HepG2 (cell line): ENCODE results near the gene AFF1. TPM values are rescaled to one million over a fixed set of nuclear protein-coding genes. Genes with fewer than 3 reads are reported as not detected.
A peak's percentile ranks its signal among the peaks of the same experiment; 100 is the strongest.

ENCODE experiments used
- AKAP8 ChIP-seq: sonication (generic); formaldehyde crosslinking; IDR thresholded peaks from 2 replicates; pipeline ENCODE4 v1.5.1; 2020; ENCODE audit warnings: mild to moderate bottlenecking, missing genetic modification reagents
- CHCHD3 ChIP-seq: sonication (generic); formaldehyde crosslinking; IDR thresholded peaks from 2 replicates; pipeline ENCODE4 v1.8.0; 2022; ENCODE audit warnings: mild to moderate bottlenecking, missing genetic modification reagents, moderate library complexity
- FOXP1 ChIP-seq, 2 experiments: fragments of 450-650 bp in 1 of 2; IDR thresholded peaks; 2 replicates each; pipeline ENCODE4 v1.6.1; 2017 to 2018; ENCODE audit warnings: antibody characterized with exemption in 1 of 2
- GPN1 ChIP-seq: sonication (generic); formaldehyde crosslinking; IDR thresholded peaks from 2 replicates; pipeline ENCODE4 v1.5.1; 2020; ENCODE audit warnings: missing genetic modification reagents, borderline replicate concordance
- HCFC1 ChIP-seq: fragments of 150-350 bp; IDR thresholded peaks from 2 replicates; pipeline ENCODE4 v1.6.1; 2014; ENCODE audit warnings: low read depth, low read length
- HNRNPL ChIP-seq: fragments of 200-400 bp; formaldehyde crosslinking; IDR thresholded peaks from 2 replicates; pipeline ENCODE4 v1.6.1; 2017; ENCODE audit warnings: mild to moderate bottlenecking, low read depth, low read length
- JUN ChIP-seq: sonication (generic); formaldehyde crosslinking; IDR thresholded peaks from 2 replicates; pipeline ENCODE4 v1.4.0; 2020; ENCODE audit warnings: mild to moderate bottlenecking, missing genetic modification reagents
- KDM1A ChIP-seq: IDR thresholded peaks from 2 replicates; pipeline ENCODE4 v1.6.1; 2016; ENCODE audit warnings: missing compliant biosample characterization
- NFIB ChIP-seq: sonication (generic); formaldehyde crosslinking; IDR thresholded peaks from 2 replicates; pipeline ENCODE4 v1.9.0; 2021; ENCODE audit warnings: missing genetic modification reagents, mild to moderate bottlenecking, borderline replicate concordance
- NFKBIZ ChIP-seq: IDR thresholded peaks from 2 replicates; pipeline ENCODE4 v1.6.1; 2018; ENCODE audit warnings: missing genetic modification reagents, missing compliant biosample characterization
- PCBP2 ChIP-seq: fragments of 200-400 bp; formaldehyde crosslinking; optimal IDR thresholded peaks from 2 replicates; pipeline ENCODE3; 2018; ENCODE audit warnings: low read length, low read depth; ENCODE audit not compliant: poor library complexity, severe bottlenecking
- PHF21A ChIP-seq: sonication (generic); formaldehyde crosslinking; IDR thresholded peaks from 2 replicates; pipeline ENCODE4 v1.5.0; 2020; ENCODE audit warnings: mild to moderate bottlenecking, missing genetic modification reagents
- PITX1 ChIP-seq: sonication (generic); formaldehyde crosslinking; IDR thresholded peaks from 2 replicates; pipeline ENCODE4 v1.5.1; 2020; ENCODE audit warnings: mild to moderate bottlenecking, missing genetic modification reagents
- RCOR2 ChIP-seq: IDR thresholded peaks from 2 replicates; pipeline ENCODE4 v1.6.1; 2016; ENCODE audit warnings: missing biosample characterization, missing genetic modification reagents
- SAP130 ChIP-seq: IDR thresholded peaks from 2 replicates; pipeline ENCODE4 v1.6.1; 2016; ENCODE audit warnings: low read depth
- SPEN ChIP-seq: sonication (generic); formaldehyde crosslinking; IDR thresholded peaks from 2 replicates; pipeline ENCODE4 v1.5.1; 2020; ENCODE audit warnings: low read depth, mild to moderate bottlenecking, missing genetic modification reagents
- ZEB1 ChIP-seq: IDR thresholded peaks from 2 replicates; pipeline ENCODE4 v1.6.1; 2012; ENCODE audit warnings: mild to moderate bottlenecking, low read depth, inconsistent platforms; ENCODE audit not compliant: insufficient replicate concordance
- ZIK1 ChIP-seq: sonication (generic); formaldehyde crosslinking; IDR thresholded peaks from 2 replicates; pipeline ENCODE4 v1.5.0; 2020; ENCODE audit warnings: mild to moderate bottlenecking, low read depth, missing genetic modification reagents, borderline replicate concordance
- ZNF124 ChIP-seq: sonication (generic); formaldehyde crosslinking; IDR thresholded peaks from 2 replicates; pipeline ENCODE4 v1.4.0; 2020; ENCODE audit warnings: missing genetic modification reagents
- ZNF292 ChIP-seq: sonication (generic); formaldehyde crosslinking; IDR thresholded peaks from 2 replicates; pipeline ENCODE4 v1.8.1; 2022; ENCODE audit warnings: mild to moderate bottlenecking, low read depth, missing genetic modification reagents, borderline replicate concordance
- ZNF317 ChIP-seq: sonication (generic); formaldehyde crosslinking; IDR thresholded peaks from 2 replicates; pipeline ENCODE4 v1.5.0; 2020; ENCODE audit warnings: mild to moderate bottlenecking, missing genetic modification reagents
- ZNF343 ChIP-seq: sonication (generic); formaldehyde crosslinking; IDR thresholded peaks from 2 replicates; pipeline ENCODE4 v1.4.0; 2020; ENCODE audit warnings: mild to moderate bottlenecking, missing genetic modification reagents
- ZNF605 ChIP-seq: sonication (generic); formaldehyde crosslinking; IDR thresholded peaks from 2 replicates; pipeline ENCODE4 v1.8.0; 2022; ENCODE audit warnings: mild to moderate bottlenecking, missing genetic modification reagents
- ZNF780A ChIP-seq: sonication (generic); formaldehyde crosslinking; IDR thresholded peaks from 2 replicates; pipeline ENCODE4 v1.8.0; 2022; ENCODE audit warnings: mild to moderate bottlenecking, missing genetic modification reagents, moderate library complexity
- ZNF790 ChIP-seq: sonication (generic); formaldehyde crosslinking; IDR thresholded peaks from 2 replicates; pipeline ENCODE4 v1.8.0; 2022; ENCODE audit warnings: missing genetic modification reagents, mild to moderate bottlenecking, borderline replicate concordance
- polyA plus RNA-seq, 8 experiments: library from polyadenylated mRNA; depleted of rRNA in 3 of 8; stranded (reverse) in 7 of 8; unstranded in 1 of 8; fragments of >200 nt; fragmentation: Illumina TruSeq in 4 of 8; extraction: Trizol in 4 of 8; gene quantifications; 2 replicates each; pipeline versions ENCODE4 v1.2.1 to v1.2.3, GENCODE V29; 2011 to 2016; ENCODE audit warnings: low read depth in 4 of 8, missing spikeins in 1 of 8, mixed read lengths in 1 of 8; ENCODE audit not compliant: insufficient read depth in 1 of 8
- total RNA-seq, 5 experiments: library from RNA; depleted of rRNA; stranded (reverse); fragments of >200 nt; fragmentation: Illumina TruSeq; extraction: Trizol; gene quantifications; 2 replicates each; pipeline ENCODE4 v1.2.3, GENCODE V29; 2016; ENCODE audit warnings: low read depth in 1 of 5
- TF ChIP-seq, protein P1 (sequence below): sonication (generic); formaldehyde crosslinking; IDR thresholded peaks from 2 replicates; pipeline ENCODE4 v1.4.0; 2020; ENCODE audit warnings: mild to moderate bottlenecking, missing genetic modification reagents
- TF ChIP-seq, protein P2 (sequence below): sonication (generic); formaldehyde crosslinking; IDR thresholded peaks from 2 replicates; pipeline ENCODE4 v1.5.1; 2020; ENCODE audit warnings: missing genetic modification reagents, mild to moderate bottlenecking, borderline replicate concordance
- TF ChIP-seq, protein P3 (sequence below), 2 experiments: sonication (generic) in 1 of 2; formaldehyde crosslinking in 1 of 2; IDR thresholded peaks; 2 replicates each; pipeline versions ENCODE4 v1.5.1 to v1.6.1; 2011 to 2020; ENCODE audit warnings: borderline replicate concordance in 1 of 2, low read depth in 1 of 2, low read length in 1 of 2, mild to moderate bottlenecking in 1 of 2, missing genetic modification reagents in 1 of 2, moderate library complexity in 1 of 2

Gene AFF1
- total and polyA plus RNA-seq, 2 of the 13 experiments (the other 11 are each of a cell fraction or from before 2014, with no cell fraction given): 15.5 to 15.9 TPM

DNA sequence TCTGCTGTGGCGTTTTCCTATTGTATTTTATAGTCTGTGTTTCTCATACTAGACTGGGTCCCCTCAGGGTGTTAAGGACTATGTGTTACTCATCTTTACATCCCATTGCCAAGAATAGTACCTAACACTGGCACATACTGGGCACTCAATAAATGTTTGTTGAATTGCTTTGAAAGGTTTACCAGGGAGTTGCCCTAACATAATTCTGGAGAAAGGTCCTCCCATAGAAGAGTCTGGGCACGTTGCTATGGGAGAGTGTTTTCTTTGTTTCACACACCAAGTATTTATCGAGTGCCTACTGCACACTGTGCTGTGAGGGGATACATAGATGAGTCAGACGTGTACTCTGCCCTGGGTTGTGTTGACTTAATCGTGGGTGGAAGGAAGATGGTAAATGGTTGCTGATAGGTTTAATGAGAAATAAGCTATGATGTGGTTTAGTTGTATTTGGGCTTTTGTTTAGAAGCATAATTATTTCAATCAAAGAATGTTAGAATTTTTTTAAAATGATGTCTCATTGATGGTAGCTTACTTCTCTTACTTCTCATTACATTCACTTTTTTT lies 42.9 kb downstream of the AFF1 start (continued):
- TF ChIP-seq NFIB: no peak
- no peak for TF ChIP-seq PCBP2
- TF ChIP-seq GPN1 (CRISPR knock-in tag): no peak
- TF ChIP-seq FOXP1 (IDR thresholded peaks at IDR 0.05): peak; percentile 93
- peak; percentile 91 for TF ChIP-seq FOXP1 (CRISPR knock-in tag; IDR thresholded peaks at IDR 0.05)
- TF ChIP-seq KDM1A (CRISPR knock-in tag): peak; percentile 61; the same call in 1 of the 2 replicates
- TF ChIP-seq ZNF292: peak; percentile 85
- TF ChIP-seq ZNF790: no peak
- peak; percentile 88 for TF ChIP-seq SAP130 (CRISPR knock-in tag)
- no peak for TF ChIP-seq CHCHD3 (CRISPR knock-in tag)
- TF ChIP-seq, protein P1, sequence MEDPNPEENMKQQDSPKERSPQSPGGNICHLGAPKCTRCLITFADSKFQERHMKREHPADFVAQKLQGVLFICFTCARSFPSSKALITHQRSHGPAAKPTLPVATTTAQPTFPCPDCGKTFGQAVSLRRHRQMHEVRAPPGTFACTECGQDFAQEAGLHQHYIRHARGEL: no peak
- TF ChIP-seq PHF21A (CRISPR knock-in tag): 0 out of 2 replicates have a peak, but pooled peaks have one; percentile 40
- peak; percentile 86 for TF ChIP-seq RCOR2 (CRISPR knock-in tag)
- TF ChIP-seq JUN (CRISPR knock-in tag): peak; percentile 94
- TF ChIP-seq ZNF317: no peak
- TF ChIP-seq NFKBIZ: no peak
- TF ChIP-seq PITX1 (CRISPR knock-in tag): peak; percentile 60; the same call in 1 of the 2 replicates
- no peak for TF ChIP-seq ZNF124
- TF ChIP-seq ZIK1 (CRISPR knock-in tag): no peak
- TF ChIP-seq, protein P2, sequence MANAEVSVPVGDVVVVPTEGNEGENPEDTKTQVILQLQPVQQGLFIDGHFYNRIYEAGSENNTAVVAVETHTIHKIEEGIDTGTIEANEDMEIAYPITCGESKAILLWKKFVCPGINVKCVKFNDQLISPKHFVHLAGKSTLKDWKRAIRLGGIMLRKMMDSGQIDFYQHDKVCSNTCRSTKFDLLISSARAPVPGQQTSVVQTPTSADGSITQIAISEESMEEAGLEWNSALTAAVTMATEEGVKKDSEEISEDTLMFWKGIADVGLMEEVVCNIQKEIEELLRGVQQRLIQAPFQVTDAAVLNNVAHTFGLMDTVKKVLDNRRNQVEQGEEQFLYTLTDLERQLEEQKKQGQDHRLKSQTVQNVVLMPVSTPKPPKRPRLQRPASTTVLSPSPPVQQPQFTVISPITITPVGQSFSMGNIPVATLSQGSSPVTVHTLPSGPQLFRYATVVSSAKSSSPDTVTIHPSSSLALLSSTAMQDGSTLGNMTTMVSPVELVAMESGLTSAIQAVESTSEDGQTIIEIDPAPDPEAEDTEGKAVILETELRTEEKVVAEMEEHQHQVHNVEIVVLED (CRISPR knock-in tag): no peak
- TF ChIP-seq HNRNPL: peak; percentile 69; the same call in 1 of the 2 replicates
- TF ChIP-seq ZEB1: no peak
- TF ChIP-seq SPEN: no peak
- TF ChIP-seq ZNF343: no peak
- no peak for TF ChIP-seq HCFC1
- TF ChIP-seq, protein P3, sequence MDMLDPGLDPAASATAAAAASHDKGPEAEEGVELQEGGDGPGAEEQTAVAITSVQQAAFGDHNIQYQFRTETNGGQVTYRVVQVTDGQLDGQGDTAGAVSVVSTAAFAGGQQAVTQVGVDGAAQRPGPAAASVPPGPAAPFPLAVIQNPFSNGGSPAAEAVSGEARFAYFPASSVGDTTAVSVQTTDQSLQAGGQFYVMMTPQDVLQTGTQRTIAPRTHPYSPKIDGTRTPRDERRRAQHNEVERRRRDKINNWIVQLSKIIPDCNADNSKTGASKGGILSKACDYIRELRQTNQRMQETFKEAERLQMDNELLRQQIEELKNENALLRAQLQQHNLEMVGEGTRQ (IDR thresholded peaks at IDR 0.05; ENCODE audit: low read depth, low read length): no peak
- TF ChIP-seq, protein P3 (CRISPR knock-in tag; IDR thresholded peaks at IDR 0.05; ENCODE audit: borderline replicate concordance): no peak
- no peak for TF ChIP-seq AKAP8
- TF ChIP-seq ZNF605: peak; percentile 74; the same call in 1 of the 2 replicates
- no peak for TF ChIP-seq ZNF780A (CRISPR knock-in tag)
